MCF 10A (cell line): Measurements from ENCODE around the gene SERPINA1. TPM values are rescaled to one million over a fixed set of nuclear protein-coding genes. Genes with fewer than 3 reads are reported as not detected.

Source experiments
- BruUV-seq: library from RNA; stranded (reverse); fragments of 400-500 nt; replicated peaks from 2 replicates; lab custom pipeline; 2021; lab: Mats Ljungman, UMichigan
- CTCF ChIA-PET: fragments of 300-600 bp; sonication (Branson Sonifier 250); formaldehyde crosslinking; extraction: SDS; loops from one replicate; lab custom pipeline; 2021; ENCODE audit warnings: antibody characterized with exemption, inconsistent platforms; lab: Yijun Ruan, JAX
- POLR2A ChIA-PET: fragments of 300-600, 350-650 bp; sonication (Branson Sonifier 250); formaldehyde crosslinking; extraction: SDS; loops from one replicate; lab custom pipeline; 2020; ENCODE audit warnings: antibody characterized with exemption, inconsistent platforms; lab: Yijun Ruan, JAX
- DNase-seq: peaks from one replicate; pipeline ENCODE4 v3.0.0-alpha.2; 2018; ENCODE audit not compliant: unreplicated experiment
- H3K27ac Mint-ChIP-seq: one replicate; pipeline ENCODE4 v1.8.0; 2022; ENCODE audit warnings: mild to moderate bottlenecking, low read depth, mixed read lengths; ENCODE audit not compliant: unreplicated experiment
- H3K27me3 Mint-ChIP-seq: one replicate; pipeline ENCODE4 v1.8.0; 2022; ENCODE audit warnings: mixed read lengths; ENCODE audit not compliant: insufficient read depth, unreplicated experiment
- H3K36me3 Mint-ChIP-seq: one replicate; pipeline ENCODE4 v1.8.0; 2022; ENCODE audit warnings: mild to moderate bottlenecking, moderate library complexity, mixed read lengths; ENCODE audit not compliant: insufficient read depth, unreplicated experiment
- H3K4me1 Mint-ChIP-seq: one replicate; pipeline ENCODE4 v1.8.0; 2022; ENCODE audit warnings: mixed read lengths; ENCODE audit not compliant: insufficient read depth, unreplicated experiment
- H3K4me3 Mint-ChIP-seq: one replicate; pipeline ENCODE4 v1.8.0; 2022; ENCODE audit warnings: mild to moderate bottlenecking, moderate library complexity, mixed read lengths; ENCODE audit not compliant: unreplicated experiment
- H3K9me3 Mint-ChIP-seq: one replicate; pipeline ENCODE4 v1.8.0; 2022; ENCODE audit warnings: mixed read lengths; ENCODE audit not compliant: unreplicated experiment
- CTCF ChIP-seq: fragments of 200-600 bp; IDR thresholded peaks from one replicate; pipeline ENCODE4 v1.8.0; 2022; ENCODE audit warnings: antibody characterized with exemption, mild to moderate bottlenecking; ENCODE audit not compliant: unreplicated experiment
- intact Hi-C: fragments of 100-400 bp; cut with micrococcal nuclease; formaldehyde crosslinking; loops from 2 replicates; pipeline ENCODE4 v1.14.1; 2022
- total RNA-seq: library from RNA; stranded (reverse); gene quantifications from 2 replicates; pipeline ENCODE4 v1.2.3, GENCODE V29; 2022

SERPINA1 gene
- total RNA-seq, 1 experiment from 2014 or later, result 42.5 TPM

GRCh38 chr14:94337274-94337673 is 51.1 kb downstream of the SERPINA1 start:
- Mint-ChIP-seq H3K4me1 (peaks cover 31% of the 10 kb centered on the region), H3K9me3 (peaks cover 7% of the 10 kb centered on the region), H3K27ac (peak overlapping the region; percentile 63), H3K4me3 (no peak overlapping the region), H3K36me3 (peaks cover 6% of the 10 kb centered on the region), H3K27me3 (no peaks in the 10 kb centered on the region)
- intact Hi-C loops, result no loop called here
- CTCF ChIA-PET, result no interaction called here
- TF ChIP-seq CTCF, result no peak
- BruUV-seq, result no TSS peak
- POLR2A ChIA-PET, result interaction anchor here (1.2 kb wide), 2 partner anchors 10 to 21 kb away, joined by 3 to 4 read pairs; no protein-coding TSS in a partner anchor
- DNase-seq, result peak; percentile 39

GRCh38 chr14:94334872-94335271 is 53.5 kb downstream of the SERPINA1 start:
- TF ChIP-seq CTCF, result no peak
- intact Hi-C loops, result no loop called here
- Mint-ChIP-seq H3K4me3 (no peak overlapping the region), H3K36me3 (no peaks in the 10 kb centered on the region), H3K4me1 (peaks cover 23% of the 10 kb centered on the region), H3K27me3 (no peaks in the 10 kb centered on the region), H3K9me3 (no peaks in the 10 kb centered on the region), H3K27ac (peak overlapping the region; percentile 90)
- CTCF ChIA-PET, result interaction anchor here (1.1 kb wide), 1 partner anchor 10 kb away, joined by 4 read pairs; no protein-coding TSS in a partner anchor
- DNase-seq, result peak; percentile 77
- no TSS peak for BruUV-seq
- POLR2A ChIA-PET, result interaction anchor here (0.7 to 4.0 kb wide), 5 partner anchors 10 to 1407 kb away, joined by 3 to 29 read pairs (median 10); no protein-coding TSS in a partner anchor

GRCh38 chr14:94332587-94332986 is 55.8 kb downstream of the SERPINA1 start:
- intact Hi-C loops, result no loop called here
- Mint-ChIP-seq H3K4me1 (peaks cover 28% of the 10 kb centered on the region), H3K27ac (no peak overlapping the region), H3K27me3 (no peaks in the 10 kb centered on the region), H3K9me3 (no peaks in the 10 kb centered on the region), H3K36me3 (no peaks in the 10 kb centered on the region), H3K4me3 (no peak overlapping the region)
- TF ChIP-seq CTCF, result no peak
- no peak for DNase-seq
- CTCF ChIA-PET, result no interaction called here
- no TSS peak for BruUV-seq
- POLR2A ChIA-PET, result interaction anchor here (1.1 kb wide), 1 partner anchor 19 kb away, joined by 4 read pairs; no protein-coding TSS in a partner anchor

- Mint-ChIP-seq H3K27ac (no peak overlapping the region), H3K27me3 (no peaks in the 10 kb centered on the region), H3K36me3 (no peaks in the 10 kb centered on the region), H3K4me3 (no peak overlapping the region), H3K9me3 (no peaks in the 10 kb centered on the region), H3K4me1 (peaks cover 30% of the 10 kb centered on the region)
- ChIA-PET POLR2A (interaction anchor here (0.9 to 1.1 kb wide), 2 partner anchors 13 to 19 kb away, joined by 3 to 4 read pairs; no protein-coding TSS in a partner anchor), CTCF (no interaction called here)
- no peak for DNase-seq
- intact Hi-C loops, result no loop called here
- no TSS peak for BruUV-seq
- TF ChIP-seq CTCF, result no peak
Measured at GRCh38 chr14:94332063-94332583, 56.3 kb downstream of the SERPINA1 start.
